K562 (cell line): ENCODE results near the gene SOX12. TPM values are rescaled to one million over a fixed set of nuclear protein-coding genes. Genes with fewer than 3 reads are reported as not detected.

ENCODE experiments used
- ATF1 ChIP-seq, 2 experiments: fragments of 450-650 bp in 1 of 2; IDR thresholded peaks; 2 replicates each; pipeline ENCODE4 v1.6.1; 2016; ENCODE audit warnings: missing compliant biosample characterization in 1 of 2, missing genetic modification characterization in 1 of 2
- ATF4 ChIP-seq: fragments of 450-650 bp; formaldehyde crosslinking; IDR thresholded peaks from 2 replicates; pipeline ENCODE4 v1.4.0; 2022; ENCODE audit warnings: mild to moderate bottlenecking, moderate library complexity
- E2F8 ChIP-seq: fragments of 450-650 bp; IDR thresholded peaks from 2 replicates; pipeline ENCODE4 v1.7.1; 2018; ENCODE audit warnings: mild to moderate bottlenecking, low read depth; ENCODE audit not compliant: partially characterized antibody
- HNRNPLL ChIP-seq: fragments of 200-400 bp; formaldehyde crosslinking; IDR thresholded peaks from 2 replicates; pipeline ENCODE4 v1.6.1; 2017; ENCODE audit warnings: low read length, low read depth, mild to moderate bottlenecking; ENCODE audit not compliant: poor library complexity, severe bottlenecking
- ID3 ChIP-seq, 2 experiments: fragments of 250-450 bp in 1 of 2; fragments of 450-650 bp in 1 of 2; sonication (Bioruptor Pico) in 1 of 2; IDR thresholded peaks; 2 replicates each; pipeline versions ENCODE4 v1.6.1 to v1.8.0; 2016 to 2021; ENCODE audit warnings: mild to moderate bottlenecking in 2 of 2, moderate library complexity in 2 of 2, missing compliant biosample characterization in 1 of 2, missing genetic modification characterization in 1 of 2
- L3MBTL2 ChIP-seq: fragments of 450-650 bp; IDR thresholded peaks from 2 replicates; pipeline ENCODE4 v1.6.1; 2016; ENCODE audit warnings: mild to moderate bottlenecking, moderate library complexity
- NRF1 ChIP-seq, 2 experiments: fragments of 450-650 bp; IDR thresholded peaks in 1 of 2; conservative IDR thresholded peaks in 1 of 2; 2 replicates each; pipeline ENCODE4 v1.6.1; 2014; ENCODE audit warnings: mild to moderate bottlenecking in 2 of 2
- WHSC1 ChIP-seq: IDR thresholded peaks from one replicate; pipeline ENCODE4 v1.6.1; 2012; ENCODE audit warnings: low read length, control low read depth, inconsistent platforms
- ZBTB5 ChIP-seq: fragments of 450-650 bp; IDR thresholded peaks from 2 replicates; pipeline ENCODE4 v1.6.1; 2017; ENCODE audit warnings: antibody characterized with exemption
- ZNF324 ChIP-seq: fragments of 250-450 bp; sonication (Bioruptor Pico); IDR thresholded peaks from 2 replicates; pipeline ENCODE4 v1.4.0; 2020; ENCODE audit warnings: mild to moderate bottlenecking
- ZNF609 ChIP-seq: sonication (generic); formaldehyde crosslinking; IDR thresholded peaks from 2 replicates; pipeline ENCODE4 v1.8.1; 2023; ENCODE audit warnings: missing genetic modification reagents, mild to moderate bottlenecking, borderline replicate concordance
- ZNF655 ChIP-seq: fragments of 250-450 bp; sonication (Bioruptor Pico); IDR thresholded peaks from 2 replicates; pipeline ENCODE4 v1.5.0; 2021
- polyA plus RNA-seq, 8 experiments: library from polyadenylated mRNA; depleted of rRNA in 4 of 8; stranded (reverse) in 5 of 8; unstranded in 3 of 8; fragments of >200 nt; fragmentation: Nextera tagmentation in 2 of 8; fragmentation: Illumina TruSeq in 1 of 8; extraction: Ambion mirVana in 2 of 8; extraction: Trizol in 1 of 8; gene quantifications; 2 replicates each; pipeline versions ENCODE4 v1.2.1 to v1.2.3, GENCODE V29; 2011 to 2014; ENCODE audit warnings: inconsistent platforms in 1 of 8, missing spikeins in 1 of 8
- total RNA-seq, 7 experiments: library from RNA; depleted of rRNA in 6 of 7; stranded (reverse); fragments of >200 nt in 6 of 7; fragmentation: Illumina TruSeq in 2 of 7; extraction: Trizol in 2 of 7; gene quantifications; 2 replicates each; pipeline versions ENCODE4 v1.2.1 to v1.2.3, GENCODE V29; 2011 to 2021; ENCODE audit warnings: low replicate concordance in 1 of 7

The SOX12 gene
- total and polyA plus RNA-seq, 9 of the 15 experiments (the other 6 are each of a cell fraction or from before 2014, with no cell fraction given): 0.42 to 26.3 (median 2.6) TPM

- TF ChIP-seq ZNF609 (no peak), L3MBTL2 (peak; percentile 48; the same call in 1 of the 2 replicates), ZNF655 (no peak), ZBTB5 (no peak), ATF4 (CRISPR knock-in tag) (no peak), ID3 (CRISPR knock-in tag; IDR thresholded peaks at IDR 0.05) (no peak), ID3 (tag; IDR thresholded peaks at IDR 0.05) (peak; percentile 15; the same call in 1 of the 2 replicates), E2F8 (no peak), ATF1 (CRISPR knock-in tag; IDR thresholded peaks at IDR 0.05) (no peak), ATF1 (tag; IDR thresholded peaks at IDR 0.05) (peak; percentile 17; the same call in 1 of the 2 replicates), ZNF324 (no peak), HNRNPLL (no peak), WHSC1 (no peak), NRF1 (conservative IDR thresholded peaks at IDR 0.05 in 1 of 2, IDR thresholded peaks at IDR 0.05 in 1 of 2) (no peak)
Observed at GRCh38 chr20:364905-365794, 39.8 kb downstream of the SOX12 start (continued).
